Prostate gland (tissue), 2 donors: ENCODE results near the gene AUTS2.

Experiments
- CTCF ChIP-seq, 4 experiments: fragments of 200-600 bp in 2 of 4; fragments of 450-650 bp in 2 of 4; sonication (generic) in 2 of 4; IDR thresholded peaks; 1 replicate in 3 of 4; 2 replicates in 1 of 4; pipeline ENCODE4 v1.5.1; 2016 to 2019; ENCODE audit warnings: antibody characterized with exemption in 4 of 4, mild to moderate bottlenecking in 2 of 4, moderate library complexity in 2 of 4
- POLR2A ChIP-seq: fragments of 450-650 bp; IDR thresholded peaks from one replicate; pipeline ENCODE4 v1.6.1; 2016; ENCODE audit warnings: antibody characterized with exemption, mild to moderate bottlenecking

GRCh38 chr7:70419526-70420380 is 821.5 kb downstream of the AUTS2 start:
- TF ChIP-seq CTCF (IDR thresholded peaks at IDR 0.05) (no peak), POLR2A (no peak)
